Measurements from ENCODE around the gene TWIST1.

DNA sequence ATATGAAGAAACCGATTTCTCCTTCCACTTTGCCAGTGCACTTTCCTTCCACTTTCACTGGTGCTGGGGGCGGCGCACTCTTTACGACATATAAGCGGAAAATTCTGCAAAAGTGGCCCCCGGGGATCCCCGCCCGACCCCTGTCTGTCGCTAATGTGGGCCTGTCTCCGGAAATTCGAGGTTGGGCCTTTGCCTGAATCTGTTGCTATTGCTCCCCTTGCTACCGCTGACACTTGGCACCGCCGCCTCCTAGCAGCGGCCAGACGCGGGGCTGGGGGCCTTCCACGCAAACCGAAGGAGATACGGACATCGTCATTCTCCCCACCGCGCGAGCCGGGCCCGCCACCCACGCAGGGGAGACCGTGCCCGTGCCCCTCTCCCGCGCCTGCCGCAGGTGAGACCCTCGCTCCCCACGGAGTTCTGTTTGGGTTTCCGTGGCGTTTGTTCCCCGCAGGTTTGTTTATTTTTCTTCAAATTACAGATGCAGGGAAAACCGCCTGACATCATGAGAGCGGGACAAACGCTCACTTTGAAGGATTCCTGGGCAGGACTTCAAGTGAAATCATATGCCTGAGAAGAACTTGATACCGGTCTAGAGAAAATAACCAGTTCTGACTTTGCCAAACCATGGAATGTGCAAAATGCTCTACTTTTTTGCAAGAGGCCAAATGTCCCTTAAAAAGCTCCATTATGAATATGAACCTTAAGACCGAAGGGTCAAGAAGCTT lies 5.0 kb downstream of the TWIST1 start:
- TF ChIP-seq, protein P1, sequence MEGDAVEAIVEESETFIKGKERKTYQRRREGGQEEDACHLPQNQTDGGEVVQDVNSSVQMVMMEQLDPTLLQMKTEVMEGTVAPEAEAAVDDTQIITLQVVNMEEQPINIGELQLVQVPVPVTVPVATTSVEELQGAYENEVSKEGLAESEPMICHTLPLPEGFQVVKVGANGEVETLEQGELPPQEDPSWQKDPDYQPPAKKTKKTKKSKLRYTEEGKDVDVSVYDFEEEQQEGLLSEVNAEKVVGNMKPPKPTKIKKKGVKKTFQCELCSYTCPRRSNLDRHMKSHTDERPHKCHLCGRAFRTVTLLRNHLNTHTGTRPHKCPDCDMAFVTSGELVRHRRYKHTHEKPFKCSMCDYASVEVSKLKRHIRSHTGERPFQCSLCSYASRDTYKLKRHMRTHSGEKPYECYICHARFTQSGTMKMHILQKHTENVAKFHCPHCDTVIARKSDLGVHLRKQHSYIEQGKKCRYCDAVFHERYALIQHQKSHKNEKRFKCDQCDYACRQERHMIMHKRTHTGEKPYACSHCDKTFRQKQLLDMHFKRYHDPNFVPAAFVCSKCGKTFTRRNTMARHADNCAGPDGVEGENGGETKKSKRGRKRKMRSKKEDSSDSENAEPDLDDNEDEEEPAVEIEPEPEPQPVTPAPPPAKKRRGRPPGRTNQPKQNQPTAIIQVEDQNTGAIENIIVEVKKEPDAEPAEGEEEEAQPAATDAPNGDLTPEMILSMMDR (IDR thresholded peaks at IDR 0.05) = no peak
- TF ChIP-seq, protein P2, sequence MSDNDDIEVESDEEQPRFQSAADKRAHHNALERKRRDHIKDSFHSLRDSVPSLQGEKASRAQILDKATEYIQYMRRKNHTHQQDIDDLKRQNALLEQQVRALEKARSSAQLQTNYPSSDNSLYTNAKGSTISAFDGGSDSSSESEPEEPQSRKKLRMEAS (IDR thresholded peaks at IDR 0.05; ENCODE audit: low read depth) = no peak
- TF ChIP-seq FOXJ3 (CRISPR knock-in tag; IDR thresholded peaks at IDR 0.05) = no peak
- no peak for TF ChIP-seq RAD21 (IDR thresholded peaks at IDR 0.05; ENCODE audit: low read length)
- no peak for TF ChIP-seq GABPA (IDR thresholded peaks at IDR 0.05; ENCODE audit: low read depth)
- TF ChIP-seq YY1 (IDR thresholded peaks at IDR 0.05; ENCODE audit: low read depth) = no peak
- no peak for TF ChIP-seq NRF1 (IDR thresholded peaks at IDR 0.05; ENCODE audit: low read depth, low read length)
- TF ChIP-seq, protein P3, sequence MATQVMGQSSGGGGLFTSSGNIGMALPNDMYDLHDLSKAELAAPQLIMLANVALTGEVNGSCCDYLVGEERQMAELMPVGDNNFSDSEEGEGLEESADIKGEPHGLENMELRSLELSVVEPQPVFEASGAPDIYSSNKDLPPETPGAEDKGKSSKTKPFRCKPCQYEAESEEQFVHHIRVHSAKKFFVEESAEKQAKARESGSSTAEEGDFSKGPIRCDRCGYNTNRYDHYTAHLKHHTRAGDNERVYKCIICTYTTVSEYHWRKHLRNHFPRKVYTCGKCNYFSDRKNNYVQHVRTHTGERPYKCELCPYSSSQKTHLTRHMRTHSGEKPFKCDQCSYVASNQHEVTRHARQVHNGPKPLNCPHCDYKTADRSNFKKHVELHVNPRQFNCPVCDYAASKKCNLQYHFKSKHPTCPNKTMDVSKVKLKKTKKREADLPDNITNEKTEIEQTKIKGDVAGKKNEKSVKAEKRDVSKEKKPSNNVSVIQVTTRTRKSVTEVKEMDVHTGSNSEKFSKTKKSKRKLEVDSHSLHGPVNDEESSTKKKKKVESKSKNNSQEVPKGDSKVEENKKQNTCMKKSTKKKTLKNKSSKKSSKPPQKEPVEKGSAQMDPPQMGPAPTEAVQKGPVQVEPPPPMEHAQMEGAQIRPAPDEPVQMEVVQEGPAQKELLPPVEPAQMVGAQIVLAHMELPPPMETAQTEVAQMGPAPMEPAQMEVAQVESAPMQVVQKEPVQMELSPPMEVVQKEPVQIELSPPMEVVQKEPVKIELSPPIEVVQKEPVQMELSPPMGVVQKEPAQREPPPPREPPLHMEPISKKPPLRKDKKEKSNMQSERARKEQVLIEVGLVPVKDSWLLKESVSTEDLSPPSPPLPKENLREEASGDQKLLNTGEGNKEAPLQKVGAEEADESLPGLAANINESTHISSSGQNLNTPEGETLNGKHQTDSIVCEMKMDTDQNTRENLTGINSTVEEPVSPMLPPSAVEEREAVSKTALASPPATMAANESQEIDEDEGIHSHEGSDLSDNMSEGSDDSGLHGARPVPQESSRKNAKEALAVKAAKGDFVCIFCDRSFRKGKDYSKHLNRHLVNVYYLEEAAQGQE (IDR thresholded peaks at IDR 0.05; ENCODE audit: low read depth, low read length) = no peak
- TF ChIP-seq JUND (IDR thresholded peaks at IDR 0.05) = peak; percentile 30; the same call in 1 of the 2 replicates
- 0 out of 2 replicates have a peak, but pooled peaks have one; percentile 72 for TF ChIP-seq EZH2phosphoT487 (IDR thresholded peaks at IDR 0.05; ENCODE audit: borderline replicate concordance, low read depth)

Data from SK-N-SH (cell line).